DND-41 (cell line): ENCODE measurements around the gene CSNK1A1.

ENCODE experiments used
- ATAC-seq: fragments of 200-7000 bp; cut with Tn5 transposase; 3 replicates; pipeline ENCODE4 v1.9.1; 2021; ENCODE audit warnings: low read depth; ENCODE audit not compliant: insufficient read depth
- DNase-seq: peaks from one replicate; pipeline ENCODE4 v3.0.0-alpha.2; 2020
- H2AFZ ChIP-seq: 2 replicates; pipeline ENCODE4 v1.6.0; 2012; ENCODE audit warnings: low read depth, low read length
- H3K27ac ChIP-seq: 2 replicates; pipeline ENCODE4 v1.5.1; 2012; ENCODE audit warnings: low read length, inconsistent platforms
- H3K27me3 ChIP-seq: fragments of 200-600 bp; sonication (generic); 2 replicates; pipeline ENCODE4 v1.6.0; 2012; ENCODE audit warnings: low read length, mild to moderate bottlenecking, inconsistent platforms; ENCODE audit not compliant: insufficient read depth, poor library complexity
- H3K36me3 ChIP-seq: 2 replicates; pipeline ENCODE4 v1.5.1; 2012; ENCODE audit warnings: low read length, inconsistent platforms; ENCODE audit not compliant: insufficient read depth
- H3K4me1 ChIP-seq: 2 replicates; pipeline ENCODE4 v1.5.1; 2012; ENCODE audit warnings: mild to moderate bottlenecking, low read length; ENCODE audit not compliant: insufficient read depth
- H3K4me2 ChIP-seq: 2 replicates; pipeline ENCODE4 v1.6.0; 2012; ENCODE audit warnings: mild to moderate bottlenecking, moderate library complexity, low read length, inconsistent platforms; ENCODE audit not compliant: insufficient read depth
- H3K4me3 ChIP-seq, 2 experiments: fragments of 200-600 bp in 1 of 2; shearing (Covaris generic) in 1 of 2; 2 replicates each; pipeline ENCODE4 v1.5.1; 2012 to 2016; ENCODE audit warnings: inconsistent platforms in 2 of 2, low read length in 2 of 2, mild to moderate bottlenecking in 2 of 2, low read depth in 1 of 2, moderate library complexity in 1 of 2
- H3K79me2 ChIP-seq: 2 replicates; pipeline ENCODE4 v1.6.0; 2012; ENCODE audit warnings: low read length, inconsistent platforms; ENCODE audit not compliant: insufficient read depth
- H3K9ac ChIP-seq: 2 replicates; pipeline ENCODE4 v1.6.0; 2012; ENCODE audit warnings: low read depth, mild to moderate bottlenecking, inconsistent platforms, low read length, moderate library complexity
- H3K9me3 ChIP-seq: 2 replicates; pipeline ENCODE4 v1.5.1; 2012; ENCODE audit warnings: low read length, moderate library complexity, mild to moderate bottlenecking, inconsistent platforms; ENCODE audit not compliant: insufficient read depth, severe bottlenecking
- H4K20me1 ChIP-seq: 2 replicates; pipeline ENCODE4 v1.6.0; 2012; ENCODE audit warnings: low read length; ENCODE audit not compliant: insufficient read depth
- EZH2 ChIP-seq: IDR thresholded peaks from 3 replicates; pipeline ENCODE4 v1.6.1; 2012; ENCODE audit warnings: borderline replicate concordance, low read depth, mild to moderate bottlenecking, moderate library complexity, low read length, inconsistent platforms; ENCODE audit not compliant: severe bottlenecking
- TF ChIP-seq, protein P1 (sequence below): IDR thresholded peaks from 2 replicates; pipeline ENCODE4 v1.5.1; 2012; ENCODE audit warnings: borderline replicate concordance, low read length, moderate library complexity, mild to moderate bottlenecking; ENCODE audit not compliant: poor library complexity, severe bottlenecking; ENCODE audit errors: extremely low read depth

The CSNK1A1 gene

DNA sequence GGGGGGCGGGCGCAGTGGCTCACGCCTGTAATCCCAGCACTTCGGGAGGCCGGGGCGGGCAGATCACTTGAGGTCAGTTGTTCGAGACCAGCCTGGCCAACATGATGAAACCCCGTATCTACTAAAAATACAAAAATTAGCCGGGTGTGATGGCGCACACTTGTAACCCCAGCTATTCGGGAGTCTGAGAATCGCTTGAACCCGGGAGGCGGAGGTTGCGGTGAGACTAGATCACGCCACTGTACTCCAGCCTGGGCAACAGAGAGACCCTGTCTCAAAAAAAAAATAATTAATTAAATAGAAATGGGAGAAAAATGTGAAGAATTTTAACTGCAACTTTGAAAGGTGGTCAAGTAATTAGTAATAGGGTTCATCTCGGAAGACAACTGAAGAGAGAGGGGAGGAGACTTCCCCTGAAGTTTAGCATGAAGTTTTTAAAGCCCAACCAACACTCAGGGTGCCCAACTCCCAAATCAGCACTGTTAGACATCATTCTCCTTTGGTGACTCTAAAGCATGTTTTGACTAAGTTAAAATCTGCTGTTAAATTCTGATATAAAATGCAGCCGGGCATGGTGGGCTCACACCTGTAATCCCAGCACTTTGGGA is 1.4 kb upstream of the CSNK1A1 start:
- H3K4me1 ChIP-seq, result peaks cover 29% of the 10 kb centered on the region
- peaks cover 43% of the 10 kb centered on the region for H3K79me2 ChIP-seq
- DNase-seq (no peak), ATAC-seq (no peak)
- TF ChIP-seq, protein P1, sequence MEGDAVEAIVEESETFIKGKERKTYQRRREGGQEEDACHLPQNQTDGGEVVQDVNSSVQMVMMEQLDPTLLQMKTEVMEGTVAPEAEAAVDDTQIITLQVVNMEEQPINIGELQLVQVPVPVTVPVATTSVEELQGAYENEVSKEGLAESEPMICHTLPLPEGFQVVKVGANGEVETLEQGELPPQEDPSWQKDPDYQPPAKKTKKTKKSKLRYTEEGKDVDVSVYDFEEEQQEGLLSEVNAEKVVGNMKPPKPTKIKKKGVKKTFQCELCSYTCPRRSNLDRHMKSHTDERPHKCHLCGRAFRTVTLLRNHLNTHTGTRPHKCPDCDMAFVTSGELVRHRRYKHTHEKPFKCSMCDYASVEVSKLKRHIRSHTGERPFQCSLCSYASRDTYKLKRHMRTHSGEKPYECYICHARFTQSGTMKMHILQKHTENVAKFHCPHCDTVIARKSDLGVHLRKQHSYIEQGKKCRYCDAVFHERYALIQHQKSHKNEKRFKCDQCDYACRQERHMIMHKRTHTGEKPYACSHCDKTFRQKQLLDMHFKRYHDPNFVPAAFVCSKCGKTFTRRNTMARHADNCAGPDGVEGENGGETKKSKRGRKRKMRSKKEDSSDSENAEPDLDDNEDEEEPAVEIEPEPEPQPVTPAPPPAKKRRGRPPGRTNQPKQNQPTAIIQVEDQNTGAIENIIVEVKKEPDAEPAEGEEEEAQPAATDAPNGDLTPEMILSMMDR, result no peak
- no peak for TF ChIP-seq EZH2
- H3K9ac ChIP-seq, result peak overlapping the region; percentile 75
- H3K4me2 ChIP-seq, result peak overlapping the region; percentile 82; the same call in 1 of the 2 replicates
- no peak overlapping the region for H2AFZ ChIP-seq
- H3K27ac ChIP-seq, result no peak overlapping the region
- H3K9me3 ChIP-seq, result no peaks in the 10 kb centered on the region
- H4K20me1 ChIP-seq, result 0 out of 2 replicates have a peak, but pooled peaks cover 3% of the 10 kb centered on the region
- no peaks in the 10 kb centered on the region for H3K27me3 ChIP-seq
- peak overlapping the region in 1 of 2 experiments; percentile 92; a peak in 1 of 4 replicates for H3K4me3 ChIP-seq
- peaks cover 31% of the 10 kb centered on the region for H3K36me3 ChIP-seq

DNA sequence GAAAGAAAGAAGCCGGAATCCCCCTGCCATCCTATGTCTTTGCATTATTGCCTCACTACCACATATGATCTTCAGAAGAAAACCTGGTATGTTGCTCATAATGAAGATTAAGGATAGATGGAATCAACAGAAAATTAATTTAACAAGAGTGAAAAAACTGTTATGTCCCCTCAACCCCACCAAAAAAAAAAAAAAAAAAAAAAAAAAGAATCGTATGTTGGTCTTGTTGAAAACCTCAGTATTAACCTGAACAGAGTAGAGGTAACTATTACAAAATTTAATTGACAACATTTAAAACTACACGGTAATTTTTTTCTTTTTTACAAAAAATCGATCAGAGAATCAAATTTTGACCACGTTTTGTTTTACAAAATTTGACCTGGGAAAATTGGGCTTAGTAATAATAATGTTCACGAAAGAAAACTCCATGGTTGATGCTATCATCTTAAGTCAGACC is 827 bp upstream of the CSNK1A1 start:
- no peaks in the 10 kb centered on the region for H3K27me3 ChIP-seq
- peaks cover 5% of the 10 kb centered on the region; the same call in 1 of the 2 replicates for H4K20me1 ChIP-seq
- peak overlapping the region; percentile 82 for H3K4me2 ChIP-seq
- no peaks in the 10 kb centered on the region for H3K9me3 ChIP-seq
- H3K36me3 ChIP-seq, result peaks cover 37% of the 10 kb centered on the region
- peak overlapping the region; percentile 81 for H2AFZ ChIP-seq
- peak overlapping the region; percentile 46 to 92 for H3K4me3 ChIP-seq
- peak overlapping the region; percentile 75 for H3K9ac ChIP-seq
- DNase-seq (no peak), ATAC-seq (no peak)
- peaks cover 35% of the 10 kb centered on the region for H3K4me1 ChIP-seq
- H3K27ac ChIP-seq, result peak overlapping the region; percentile 88
- TF ChIP-seq EZH2, result no peak
- TF ChIP-seq, protein P1, result no peak
- peaks cover 49% of the 10 kb centered on the region for H3K79me2 ChIP-seq

DNA sequence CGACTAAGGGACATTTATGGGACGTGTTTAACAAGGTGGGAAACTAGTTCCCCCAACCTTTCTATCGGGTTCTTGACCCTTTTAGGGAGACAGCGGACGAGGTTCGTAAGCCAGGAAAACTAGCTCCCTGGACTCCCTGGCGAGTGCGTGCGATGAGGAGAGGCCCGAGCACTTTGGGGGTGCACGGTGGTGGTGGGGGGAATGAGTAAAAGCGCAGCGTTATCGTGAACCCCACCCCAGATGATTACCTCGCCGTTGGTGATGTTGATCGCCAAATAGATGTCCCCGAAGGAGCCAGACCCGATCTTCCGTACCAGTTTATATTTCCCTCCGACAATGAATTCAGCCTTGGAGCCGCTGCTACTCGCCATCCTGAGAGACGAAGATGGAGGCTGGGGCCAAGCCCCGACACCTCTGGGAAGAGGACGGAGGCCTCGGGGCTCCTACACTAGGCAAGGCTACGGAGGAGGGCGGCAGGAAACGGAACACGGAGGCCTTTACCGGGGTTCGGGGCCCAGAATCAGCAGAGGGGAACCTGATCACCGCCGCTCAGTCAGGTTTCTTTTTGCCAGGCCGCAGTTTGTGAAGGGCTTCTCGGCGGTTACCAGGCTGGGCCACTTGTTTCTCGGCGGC is 529 bp downstream of the CSNK1A1 start:
- no peak for DNase-seq
- H3K79me2 ChIP-seq, result peaks cover 62% of the 10 kb centered on the region
- H3K27me3 ChIP-seq, result no peaks in the 10 kb centered on the region
- no peaks in the 10 kb centered on the region for H3K9me3 ChIP-seq
- H2AFZ ChIP-seq, result peak overlapping the region; percentile 64
- H4K20me1 ChIP-seq, result peaks cover 12% of the 10 kb centered on the region; the same call in 1 of the 2 replicates
- H3K9ac ChIP-seq, result peak overlapping the region; percentile 75
- peak overlapping the region; percentile 70 to 92 for H3K4me3 ChIP-seq
- peak overlapping the region; percentile 70 for H3K4me2 ChIP-seq
- peaks cover 40% of the 10 kb centered on the region for H3K4me1 ChIP-seq
- peak overlapping the region; percentile 94 for H3K27ac ChIP-seq
- H3K36me3 ChIP-seq, result peaks cover 51% of the 10 kb centered on the region
- ATAC-seq, result peak; percentile 10
- TF ChIP-seq EZH2, result no peak

DNA sequence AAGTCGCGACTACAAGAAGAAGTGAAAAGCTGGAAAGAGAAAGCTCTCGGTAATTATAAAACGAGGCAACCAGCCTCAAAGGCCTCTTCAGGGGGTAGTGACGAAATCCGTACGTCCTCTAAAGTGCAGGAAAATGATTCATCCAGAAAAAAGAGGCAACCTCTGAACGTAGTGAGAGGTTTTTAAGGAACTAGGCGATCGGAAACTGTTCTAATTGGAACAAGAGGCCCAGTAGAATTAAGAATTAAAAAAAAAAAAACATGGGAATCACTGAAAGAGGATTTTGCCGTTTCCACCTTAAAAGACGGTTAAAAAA is 1.0 kb downstream of the CSNK1A1 start:
- ATAC-seq (no peak), DNase-seq (no peak)
- Histone ChIP-seq H3K4me1 (peaks cover 45% of the 10 kb centered on the region), H3K4me2 (peak overlapping the region; percentile 70), H2AFZ (peak overlapping the region; percentile 53; the same call in 1 of the 2 replicates), H3K79me2 (peaks cover 67% of the 10 kb centered on the region), H3K27me3 (no peaks in the 10 kb centered on the region), H3K27ac (peak overlapping the region; percentile 94), H3K4me3 (peak overlapping the region; percentile 70 to 92), H4K20me1 (peaks cover 16% of the 10 kb centered on the region), H3K9ac (peak overlapping the region; percentile 75), H3K36me3 (peaks cover 56% of the 10 kb centered on the region), H3K9me3 (no peaks in the 10 kb centered on the region)
- TF ChIP-seq EZH2, result no peak
- TF ChIP-seq, protein P1, result no peak
